Liver (tissue), 3 donors: ENCODE data around the gene HGF.

Source experiments
- EGR1 ChIP-seq, 2 donors: IDR thresholded peaks; 2 replicates each; pipeline ENCODE4 v1.6.1; 2016 to 2018; ENCODE audit warnings: antibody characterized with exemption in 2 of 2, low read depth in 2 of 2
- HNF4A ChIP-seq, 2 donors: conservative IDR thresholded peaks; 2 replicates each; pipeline ENCODE4 v1.6.1; 2016; ENCODE audit warnings: antibody characterized with exemption in 2 of 2, mild to moderate bottlenecking in 2 of 2
- MAX ChIP-seq: IDR thresholded peaks from 2 replicates; pipeline ENCODE4 v1.6.1; 2016; ENCODE audit warnings: antibody characterized with exemption
- NR2F2 ChIP-seq: IDR thresholded peaks from 2 replicates; pipeline ENCODE4 v1.6.1; 2016; ENCODE audit warnings: antibody characterized with exemption
- YY1 ChIP-seq: IDR thresholded peaks from 2 replicates; pipeline ENCODE4 v1.6.1; 2016; ENCODE audit warnings: antibody characterized with exemption, mild to moderate bottlenecking
- TF ChIP-seq, protein P1 (sequence below): fragments of 150-350 bp; IDR thresholded peaks from 2 replicates; pipeline ENCODE4 v1.5.1; 2017; ENCODE audit warnings: improper control_type of control experiment, low read depth, low read length; ENCODE audit not compliant: missing input control
- TF ChIP-seq, protein P2 (sequence below): IDR thresholded peaks from 2 replicates; pipeline ENCODE4 v1.6.1; 2016; ENCODE audit warnings: antibody characterized with exemption, mild to moderate bottlenecking
- donor health status: healthy.
- donor health status: healthy.

GRCh38 chr7:81777697-81778096 lies 7.8 kb upstream of the HGF start:
- TF ChIP-seq, protein P1, sequence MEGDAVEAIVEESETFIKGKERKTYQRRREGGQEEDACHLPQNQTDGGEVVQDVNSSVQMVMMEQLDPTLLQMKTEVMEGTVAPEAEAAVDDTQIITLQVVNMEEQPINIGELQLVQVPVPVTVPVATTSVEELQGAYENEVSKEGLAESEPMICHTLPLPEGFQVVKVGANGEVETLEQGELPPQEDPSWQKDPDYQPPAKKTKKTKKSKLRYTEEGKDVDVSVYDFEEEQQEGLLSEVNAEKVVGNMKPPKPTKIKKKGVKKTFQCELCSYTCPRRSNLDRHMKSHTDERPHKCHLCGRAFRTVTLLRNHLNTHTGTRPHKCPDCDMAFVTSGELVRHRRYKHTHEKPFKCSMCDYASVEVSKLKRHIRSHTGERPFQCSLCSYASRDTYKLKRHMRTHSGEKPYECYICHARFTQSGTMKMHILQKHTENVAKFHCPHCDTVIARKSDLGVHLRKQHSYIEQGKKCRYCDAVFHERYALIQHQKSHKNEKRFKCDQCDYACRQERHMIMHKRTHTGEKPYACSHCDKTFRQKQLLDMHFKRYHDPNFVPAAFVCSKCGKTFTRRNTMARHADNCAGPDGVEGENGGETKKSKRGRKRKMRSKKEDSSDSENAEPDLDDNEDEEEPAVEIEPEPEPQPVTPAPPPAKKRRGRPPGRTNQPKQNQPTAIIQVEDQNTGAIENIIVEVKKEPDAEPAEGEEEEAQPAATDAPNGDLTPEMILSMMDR = no peak
- no peak for TF ChIP-seq HNF4A (conservative IDR thresholded peaks at IDR 0.05)
- TF ChIP-seq MAX = no peak
- no peak for TF ChIP-seq NR2F2
- TF ChIP-seq YY1 = no peak
- TF ChIP-seq, protein P2, sequence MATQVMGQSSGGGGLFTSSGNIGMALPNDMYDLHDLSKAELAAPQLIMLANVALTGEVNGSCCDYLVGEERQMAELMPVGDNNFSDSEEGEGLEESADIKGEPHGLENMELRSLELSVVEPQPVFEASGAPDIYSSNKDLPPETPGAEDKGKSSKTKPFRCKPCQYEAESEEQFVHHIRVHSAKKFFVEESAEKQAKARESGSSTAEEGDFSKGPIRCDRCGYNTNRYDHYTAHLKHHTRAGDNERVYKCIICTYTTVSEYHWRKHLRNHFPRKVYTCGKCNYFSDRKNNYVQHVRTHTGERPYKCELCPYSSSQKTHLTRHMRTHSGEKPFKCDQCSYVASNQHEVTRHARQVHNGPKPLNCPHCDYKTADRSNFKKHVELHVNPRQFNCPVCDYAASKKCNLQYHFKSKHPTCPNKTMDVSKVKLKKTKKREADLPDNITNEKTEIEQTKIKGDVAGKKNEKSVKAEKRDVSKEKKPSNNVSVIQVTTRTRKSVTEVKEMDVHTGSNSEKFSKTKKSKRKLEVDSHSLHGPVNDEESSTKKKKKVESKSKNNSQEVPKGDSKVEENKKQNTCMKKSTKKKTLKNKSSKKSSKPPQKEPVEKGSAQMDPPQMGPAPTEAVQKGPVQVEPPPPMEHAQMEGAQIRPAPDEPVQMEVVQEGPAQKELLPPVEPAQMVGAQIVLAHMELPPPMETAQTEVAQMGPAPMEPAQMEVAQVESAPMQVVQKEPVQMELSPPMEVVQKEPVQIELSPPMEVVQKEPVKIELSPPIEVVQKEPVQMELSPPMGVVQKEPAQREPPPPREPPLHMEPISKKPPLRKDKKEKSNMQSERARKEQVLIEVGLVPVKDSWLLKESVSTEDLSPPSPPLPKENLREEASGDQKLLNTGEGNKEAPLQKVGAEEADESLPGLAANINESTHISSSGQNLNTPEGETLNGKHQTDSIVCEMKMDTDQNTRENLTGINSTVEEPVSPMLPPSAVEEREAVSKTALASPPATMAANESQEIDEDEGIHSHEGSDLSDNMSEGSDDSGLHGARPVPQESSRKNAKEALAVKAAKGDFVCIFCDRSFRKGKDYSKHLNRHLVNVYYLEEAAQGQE = no peak
- TF ChIP-seq EGR1 (IDR thresholded peaks at IDR 0.05; ENCODE audit: low read depth in 2 of 2) = no peak
